CD1c-positive myeloid dendritic cell (primary cell): ENCODE results near the gene STON2.
A peak's percentile ranks its signal among the peaks of the same experiment; 100 is the strongest.
"Not testable (repeated sequence)": the region's sequence is repeated elsewhere in the genome, so short reads cannot be mapped to it uniquely, and the experiment has no call there.

Source experiments
- DNase-seq: peaks from one replicate; pipeline ENCODE4 v3.0.0-alpha.2; 2016; ENCODE audit errors: extremely low spot score

The STON2 gene, protein sequence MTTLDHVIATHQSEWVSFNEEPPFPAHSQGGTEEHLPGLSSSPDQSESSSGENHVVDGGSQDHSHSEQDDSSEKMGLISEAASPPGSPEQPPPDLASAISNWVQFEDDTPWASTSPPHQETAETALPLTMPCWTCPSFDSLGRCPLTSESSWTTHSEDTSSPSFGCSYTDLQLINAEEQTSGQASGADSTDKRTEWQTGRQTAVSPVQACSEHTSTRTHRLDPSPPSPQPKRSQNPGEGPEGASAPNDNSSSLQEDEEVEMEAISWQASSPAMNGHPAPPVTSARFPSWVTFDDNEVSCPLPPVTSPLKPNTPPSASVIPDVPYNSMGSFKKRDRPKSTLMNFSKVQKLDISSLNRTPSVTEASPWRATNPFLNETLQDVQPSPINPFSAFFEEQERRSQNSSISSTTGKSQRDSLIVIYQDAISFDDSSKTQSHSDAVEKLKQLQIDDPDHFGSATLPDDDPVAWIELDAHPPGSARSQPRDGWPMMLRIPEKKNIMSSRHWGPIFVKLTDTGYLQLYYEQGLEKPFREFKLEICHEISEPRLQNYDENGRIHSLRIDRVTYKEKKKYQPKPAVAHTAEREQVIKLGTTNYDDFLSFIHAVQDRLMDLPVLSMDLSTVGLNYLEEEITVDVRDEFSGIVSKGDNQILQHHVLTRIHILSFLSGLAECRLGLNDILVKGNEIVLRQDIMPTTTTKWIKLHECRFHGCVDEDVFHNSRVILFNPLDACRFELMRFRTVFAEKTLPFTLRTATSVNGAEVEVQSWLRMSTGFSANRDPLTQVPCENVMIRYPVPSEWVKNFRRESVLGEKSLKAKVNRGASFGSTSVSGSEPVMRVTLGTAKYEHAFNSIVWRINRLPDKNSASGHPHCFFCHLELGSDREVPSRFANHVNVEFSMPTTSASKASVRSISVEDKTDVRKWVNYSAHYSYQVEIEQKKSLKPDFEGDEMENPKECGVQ

DNA sequence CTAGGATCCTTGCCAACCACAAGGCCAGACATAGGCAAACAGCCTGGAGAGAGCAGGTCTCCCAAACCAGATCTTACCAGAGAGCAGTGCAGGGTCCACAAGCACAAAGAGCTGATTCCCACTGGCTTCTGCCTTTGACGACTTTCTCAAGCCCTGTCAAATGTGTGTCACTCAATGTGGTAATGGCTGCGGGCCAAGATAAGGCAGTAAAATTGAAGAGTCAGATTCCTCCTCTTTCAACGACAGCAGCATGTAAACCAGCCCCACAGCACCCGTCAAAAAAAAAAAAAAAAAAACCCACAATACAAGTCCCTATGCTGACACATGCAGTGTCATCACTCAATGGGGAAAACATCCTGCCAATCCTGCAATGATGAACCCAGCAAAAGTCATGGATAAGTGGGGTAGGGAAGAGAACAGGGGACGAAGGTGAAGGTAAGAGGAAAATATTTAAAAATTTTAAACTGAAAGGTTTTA, at the start of gene STON2:
Gene STON2 (minus strand): TSS at position 123 of the 477 bp plus-strand sequence. CDS start 1,942 bp downstream, outside the sequence.
- DNase-seq: peak; percentile 60

DNA sequence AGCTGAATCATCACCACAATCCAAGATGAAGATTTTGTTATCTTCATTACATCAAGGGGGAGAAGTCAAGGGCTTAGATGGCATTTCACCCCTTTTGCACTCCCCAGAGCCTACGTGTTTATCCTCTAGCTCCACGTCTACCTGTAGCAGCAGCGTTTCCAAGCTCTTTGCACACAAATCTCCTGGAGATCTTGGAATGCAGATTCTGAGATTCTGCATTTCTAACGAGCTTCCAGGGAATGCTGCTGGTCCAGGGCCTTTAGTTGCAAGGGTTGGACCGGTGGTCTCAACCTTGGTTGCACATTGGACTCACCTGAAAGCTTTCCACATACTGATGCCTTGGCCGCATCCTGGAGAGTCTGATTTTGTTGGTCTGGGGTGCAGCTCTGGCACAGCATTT, 49.5 kb upstream of the STON2 start:
- DNase-seq: no peak

DNA sequence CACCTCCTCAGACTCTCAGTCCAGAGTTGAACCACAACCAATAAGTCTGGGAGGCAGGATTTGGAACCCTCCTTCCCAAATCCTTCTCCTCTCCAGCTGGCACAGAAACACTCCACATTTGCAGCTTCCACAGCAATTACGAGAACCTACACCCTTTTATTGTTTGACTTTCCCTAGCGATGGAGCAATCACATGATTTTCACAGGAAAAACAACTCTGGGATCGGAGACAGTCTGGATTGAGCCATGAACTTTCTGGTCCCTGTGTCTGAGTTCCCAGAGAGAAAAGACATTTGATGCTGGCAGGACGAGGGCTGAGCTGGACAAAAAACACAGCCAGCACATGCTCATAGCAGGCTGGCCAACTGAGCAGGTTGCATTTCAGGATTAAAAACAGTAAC, 49.0 kb upstream of the STON2 start:
- DNase-seq: no peak

DNA sequence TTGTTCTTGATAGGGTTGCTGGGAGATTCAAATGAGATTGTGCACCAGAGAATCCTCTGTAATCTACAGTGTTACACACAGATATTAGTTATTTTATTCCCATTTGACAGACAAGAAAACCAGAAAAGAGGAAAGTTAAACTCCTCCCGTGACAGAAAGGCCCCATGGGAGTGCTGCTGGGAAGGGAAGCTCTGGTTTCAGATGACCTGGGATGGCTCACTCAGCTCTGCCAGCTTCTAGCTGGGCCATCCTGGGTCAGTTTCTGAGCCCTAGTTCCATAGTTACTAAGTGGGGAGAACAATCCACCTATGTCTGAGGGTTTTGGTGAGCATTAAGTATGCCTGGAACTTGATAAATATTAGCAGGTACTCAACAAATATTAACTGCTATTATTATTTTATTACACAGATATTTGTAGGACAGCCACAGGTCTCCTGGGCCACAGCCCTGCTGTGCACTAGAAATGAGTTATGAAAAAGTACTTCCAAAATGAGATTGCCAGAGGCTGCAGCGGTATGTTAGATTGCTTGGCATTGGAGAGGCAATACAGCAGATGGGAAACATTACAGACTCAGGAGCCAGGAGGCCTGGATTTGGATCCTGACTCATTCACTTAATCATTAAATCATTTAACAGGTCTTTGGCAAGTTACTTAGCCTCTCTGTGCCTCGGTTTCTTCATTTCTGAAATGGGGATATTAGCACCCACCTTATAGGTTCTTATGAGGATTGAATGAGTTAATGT, 47.1 kb upstream of the STON2 start:
- no peak for DNase-seq

DNA sequence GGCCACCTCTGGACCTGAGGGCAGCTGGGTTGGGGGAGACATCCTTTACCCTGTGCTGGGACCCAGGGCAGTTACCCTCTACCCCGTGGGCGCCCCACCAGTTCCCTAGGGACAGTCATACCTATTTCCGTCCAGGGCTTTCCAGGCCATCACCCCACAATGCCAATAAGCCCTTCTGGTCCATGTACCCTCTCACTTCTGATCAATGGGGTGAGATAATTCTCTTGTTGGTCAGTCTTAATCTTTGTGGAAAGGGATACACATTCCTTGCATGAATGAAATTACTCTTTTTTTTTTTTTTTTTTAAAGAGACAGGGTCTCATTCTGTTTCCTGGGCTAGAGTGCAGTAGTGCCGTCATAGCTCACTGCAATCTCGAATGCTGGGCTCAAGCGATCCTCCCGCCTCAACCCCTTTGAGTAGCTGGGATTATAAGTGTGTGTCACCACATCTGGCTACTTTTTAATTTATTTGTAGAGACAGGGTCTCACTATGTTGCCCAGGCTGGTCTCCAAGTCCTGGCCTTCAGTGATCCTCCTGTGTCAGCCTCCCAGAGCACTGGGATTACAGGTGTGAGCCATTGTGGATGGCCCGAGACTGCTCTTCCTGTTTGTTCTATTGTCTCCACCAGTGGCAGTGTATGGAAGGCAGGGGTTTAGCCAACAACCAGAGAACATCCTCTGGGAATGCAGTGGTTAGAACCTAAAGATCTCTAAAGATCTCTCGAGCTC, 46.3 kb upstream of the STON2 start:
- no peak for DNase-seq

DNA sequence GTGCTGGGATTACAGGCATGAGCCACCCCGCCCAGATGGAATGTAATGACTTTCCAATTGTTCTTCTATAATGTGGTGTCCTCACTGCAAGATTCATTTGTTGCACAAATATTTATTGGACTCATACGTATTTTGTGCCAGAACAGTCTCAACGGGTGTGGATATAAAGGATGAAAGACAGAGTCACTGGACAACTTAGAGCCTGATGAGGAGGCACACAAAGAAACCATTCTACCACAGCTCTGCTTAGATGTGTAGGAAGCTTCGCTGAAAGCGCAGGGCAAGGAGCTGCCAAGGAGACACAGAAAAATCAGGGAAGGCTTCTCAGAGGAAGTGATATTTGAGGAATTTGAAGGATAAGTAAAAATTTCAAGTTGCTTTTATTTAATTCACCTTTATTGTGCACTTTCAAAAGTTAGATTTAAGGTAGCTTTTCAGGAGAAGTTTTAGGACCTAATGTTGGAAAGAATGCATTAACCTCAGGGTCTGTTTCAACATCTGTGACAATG, 41.6 kb upstream of the STON2 start:
- no peak for DNase-seq

DNA sequence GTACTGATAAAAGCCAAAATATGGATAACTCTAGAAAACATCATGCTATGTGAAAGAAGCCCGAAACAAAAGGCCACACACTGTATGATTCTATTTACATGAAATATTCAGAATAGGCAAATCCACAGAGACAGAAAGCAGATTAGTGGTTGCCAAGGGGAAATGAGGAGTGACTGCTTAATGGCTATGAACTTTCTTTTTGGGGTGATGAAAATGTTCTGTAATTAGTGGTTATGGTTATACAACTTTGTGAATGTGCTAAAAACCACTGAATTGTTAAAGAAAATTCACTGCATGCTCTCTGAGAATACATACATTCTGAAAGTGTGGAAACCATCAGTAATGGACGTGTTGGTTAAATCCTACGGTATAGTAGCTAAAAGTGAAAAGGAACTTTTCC, 39.9 kb upstream of the STON2 start:
- no peak for DNase-seq

DNA sequence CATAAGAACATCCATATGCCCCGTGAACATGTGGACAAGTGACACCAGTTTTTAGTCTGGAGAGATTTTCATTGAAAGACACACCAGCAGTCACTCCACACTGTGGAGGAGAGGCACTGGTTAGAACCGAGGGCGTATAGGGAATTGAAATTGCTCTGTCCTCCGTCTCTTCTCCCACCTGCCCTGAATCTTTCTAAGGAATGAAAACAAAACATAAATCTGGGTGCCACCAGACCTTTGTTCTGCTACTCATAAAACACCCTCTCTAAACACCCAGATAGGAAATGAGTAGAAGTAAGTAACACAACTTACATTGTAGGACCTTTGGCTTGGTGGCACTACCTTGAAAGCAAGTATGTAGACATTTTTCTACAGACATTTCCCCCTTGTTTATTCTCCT, 37.1 kb upstream of the STON2 start:
- no peak for DNase-seq

DNA sequence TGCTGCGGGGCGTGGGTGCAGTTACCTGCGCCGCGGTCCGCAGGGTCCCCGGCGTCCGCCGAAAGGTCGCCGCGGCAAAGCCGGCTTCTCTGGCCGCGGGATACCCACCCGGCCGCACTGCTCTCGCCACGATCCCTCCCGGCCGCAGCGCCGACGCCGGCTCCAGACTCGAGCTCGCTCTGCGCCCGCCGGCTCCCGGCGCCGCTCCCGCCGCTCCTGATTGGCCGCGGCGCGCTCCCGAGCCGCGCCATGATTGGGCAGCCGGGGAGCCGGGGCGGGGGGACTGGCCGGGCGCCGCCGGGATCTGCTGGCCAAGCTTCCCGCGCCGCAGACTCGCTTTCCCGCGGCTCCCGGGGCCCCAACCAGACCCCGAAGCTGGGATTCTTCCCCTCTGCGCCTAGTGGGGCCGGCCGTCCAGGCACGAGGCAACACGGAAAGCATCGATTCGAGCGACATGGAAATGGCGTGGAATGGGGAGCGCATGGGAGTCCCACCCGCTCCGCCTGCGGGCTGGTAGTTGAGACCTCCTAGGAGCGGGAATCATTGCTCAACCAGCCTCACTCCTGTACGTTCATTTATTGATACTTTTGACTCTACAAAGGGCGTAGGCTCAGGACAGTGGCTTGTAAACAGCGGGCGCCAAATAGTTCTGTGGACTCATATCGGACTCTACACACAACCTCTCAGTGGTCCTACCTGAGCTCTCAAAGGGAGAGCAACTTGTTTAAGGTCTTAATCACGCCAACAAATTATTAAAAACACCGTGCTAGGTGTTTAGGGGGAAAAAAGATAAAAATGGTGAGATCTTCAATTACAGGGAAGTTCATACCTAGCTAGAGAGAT, 36.4 kb upstream of the STON2 start:
- peak; percentile 79 for DNase-seq

DNA sequence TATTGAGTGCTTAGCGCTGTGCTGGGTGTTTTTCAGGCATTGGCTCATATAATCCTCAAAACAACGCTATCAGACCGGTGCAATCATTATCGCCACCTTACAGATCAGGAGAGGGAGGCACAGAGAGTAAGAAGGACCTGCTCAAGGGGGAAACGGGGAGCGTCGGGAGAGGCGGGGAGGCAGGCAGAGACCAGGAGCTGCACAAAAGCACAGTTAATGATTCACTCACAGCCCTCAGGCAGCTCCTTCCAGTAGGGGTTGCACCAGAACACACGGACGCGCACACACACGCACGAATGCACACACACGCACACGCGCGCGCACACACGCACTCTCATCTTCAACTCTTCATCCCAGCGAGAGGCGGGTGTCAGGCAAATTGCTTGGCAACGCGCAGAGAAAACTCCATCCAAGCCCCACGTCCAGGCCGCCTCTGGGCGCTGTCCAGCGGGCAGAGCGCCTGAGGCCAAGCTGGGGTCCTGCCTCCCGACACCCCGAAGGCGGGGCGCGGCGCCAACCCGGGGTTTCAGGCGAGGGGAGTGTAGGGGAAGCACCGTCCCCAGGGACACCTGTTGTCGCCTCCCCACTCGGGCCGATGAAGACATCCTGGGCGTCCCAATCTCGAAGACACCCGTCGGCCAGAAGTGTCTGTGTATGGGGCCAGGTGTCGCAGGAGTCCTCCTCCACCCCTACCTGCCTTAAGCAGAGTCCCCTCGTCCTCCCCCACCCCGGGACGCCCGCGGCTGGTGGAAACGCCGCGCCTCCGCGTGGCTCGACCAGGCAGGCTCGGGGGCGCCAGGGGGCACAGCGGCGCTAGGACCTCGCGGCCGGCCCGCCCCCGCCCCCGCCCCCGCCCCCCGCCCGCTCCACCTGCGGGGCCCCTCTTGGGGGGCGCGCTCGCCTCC, 35.5 kb upstream of the STON2 start:
- peak; percentile 46 for DNase-seq

DNA sequence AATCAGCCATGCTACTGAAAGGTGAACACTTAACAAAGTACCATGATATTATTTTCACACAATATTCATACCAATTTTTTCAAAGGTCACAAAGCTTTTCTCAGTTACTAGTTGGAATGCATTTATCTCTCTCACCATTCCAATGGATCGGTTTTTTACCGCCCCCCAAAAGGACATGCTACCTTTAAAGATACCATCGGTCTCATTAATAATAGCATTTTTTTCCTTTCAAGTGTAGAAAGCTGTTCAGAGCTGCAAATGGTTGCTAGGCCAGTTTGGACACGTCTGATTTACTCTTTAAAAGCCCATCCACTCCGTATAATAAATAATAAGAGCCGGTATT, 34.9 kb upstream of the STON2 start:
- no peak for DNase-seq

DNA sequence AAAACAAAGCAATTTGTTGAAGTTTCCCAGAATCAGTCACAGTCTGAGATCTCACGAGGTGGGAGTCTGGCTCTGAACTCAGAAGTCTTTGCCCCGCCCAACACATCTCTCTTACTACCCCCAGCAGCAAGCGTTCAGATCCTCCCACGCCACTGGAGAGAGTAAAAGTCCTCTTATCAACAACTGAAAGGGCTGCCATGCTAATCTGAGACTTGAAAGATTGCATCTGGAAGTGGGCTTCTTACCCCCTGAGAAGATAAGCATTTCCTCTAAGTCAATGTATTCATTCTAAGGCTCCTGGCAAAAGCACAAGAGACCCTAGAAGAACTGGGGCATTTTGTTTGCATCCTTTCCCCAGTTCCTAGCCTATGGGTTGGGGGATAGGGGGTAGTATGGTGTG, 34.1 kb upstream of the STON2 start:
- no peak for DNase-seq

DNA sequence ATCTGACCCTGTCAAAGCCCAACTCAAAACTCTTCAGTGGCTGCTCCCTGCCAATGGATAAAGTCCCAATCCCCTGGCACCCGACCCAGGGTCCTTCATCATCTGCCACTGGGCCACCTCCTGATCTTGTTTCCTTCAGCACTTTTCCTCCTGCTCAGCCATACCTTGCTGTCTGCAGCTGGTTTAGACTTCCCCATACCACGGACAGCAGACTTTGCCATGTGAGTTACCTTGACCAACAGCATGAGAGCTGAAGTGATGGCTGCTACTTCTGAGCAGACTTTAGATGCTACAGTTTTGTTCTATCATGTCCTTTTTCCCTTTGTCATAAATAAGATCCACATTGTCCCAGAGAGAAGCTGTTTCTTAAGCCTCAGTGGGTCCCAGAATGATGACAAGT, 33.3 kb upstream of the STON2 start:
- no peak for DNase-seq

DNA sequence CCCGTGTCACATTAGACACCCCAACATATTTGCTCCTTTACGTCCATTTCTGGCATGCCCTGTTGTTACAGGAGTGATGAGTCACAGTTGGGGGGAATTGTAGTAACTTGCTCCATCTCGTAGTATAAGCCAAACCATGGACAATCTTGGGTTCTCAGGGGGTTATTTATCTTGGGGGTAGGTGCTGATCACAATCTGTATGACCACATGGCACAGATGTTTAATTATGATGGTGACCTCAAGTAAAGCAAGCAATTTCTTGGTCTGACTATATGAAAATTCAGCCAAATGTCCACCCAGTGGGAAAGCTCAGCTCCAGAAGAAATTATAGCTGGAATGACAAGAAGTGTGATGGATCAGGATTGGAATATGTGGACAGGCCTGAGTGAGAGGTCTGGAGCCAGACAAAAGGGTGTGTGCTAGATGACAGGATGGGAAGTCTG, 32.1 kb upstream of the STON2 start:
- DNase-seq: no peak

DNA sequence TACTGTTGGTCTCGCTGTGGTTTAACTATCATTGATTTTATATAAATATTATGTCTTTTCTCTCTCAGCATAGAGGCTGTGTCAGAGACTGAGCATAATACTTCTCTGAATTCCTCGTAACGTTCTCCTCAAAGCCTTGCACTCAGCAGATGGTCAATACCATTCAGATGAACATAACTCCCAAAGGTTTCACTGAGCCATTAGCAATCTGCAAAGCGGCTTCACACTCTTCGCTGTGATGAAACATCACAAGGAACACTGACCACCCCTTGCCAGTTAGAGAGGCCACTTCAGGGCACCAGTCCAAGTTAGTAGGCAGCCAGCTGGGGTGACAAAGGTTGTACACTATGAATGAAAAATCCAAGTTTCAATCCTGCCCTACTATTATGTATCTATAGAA, 30.1 kb upstream of the STON2 start:
- no peak for DNase-seq

DNA sequence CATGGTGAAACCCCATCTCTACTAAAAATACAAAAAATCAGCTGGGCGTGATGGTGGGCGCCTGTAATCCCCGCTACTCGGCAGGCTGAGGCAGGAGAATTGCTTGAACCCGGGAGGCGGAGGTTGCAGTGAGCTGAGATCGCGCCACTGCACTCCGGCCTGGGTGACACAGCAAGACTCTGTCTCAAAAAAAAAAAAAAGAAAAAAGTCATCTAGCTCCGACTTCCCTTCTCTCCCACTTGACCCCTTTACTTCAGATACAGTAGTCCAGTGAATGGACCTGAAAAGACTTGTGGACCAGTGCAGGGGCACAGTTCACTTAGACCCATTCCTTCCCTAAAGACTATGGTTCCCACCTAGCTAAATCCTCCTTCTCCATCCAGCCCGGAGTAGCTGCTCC, 29.6 kb upstream of the STON2 start:
- not testable (repeated sequence) for DNase-seq

DNA sequence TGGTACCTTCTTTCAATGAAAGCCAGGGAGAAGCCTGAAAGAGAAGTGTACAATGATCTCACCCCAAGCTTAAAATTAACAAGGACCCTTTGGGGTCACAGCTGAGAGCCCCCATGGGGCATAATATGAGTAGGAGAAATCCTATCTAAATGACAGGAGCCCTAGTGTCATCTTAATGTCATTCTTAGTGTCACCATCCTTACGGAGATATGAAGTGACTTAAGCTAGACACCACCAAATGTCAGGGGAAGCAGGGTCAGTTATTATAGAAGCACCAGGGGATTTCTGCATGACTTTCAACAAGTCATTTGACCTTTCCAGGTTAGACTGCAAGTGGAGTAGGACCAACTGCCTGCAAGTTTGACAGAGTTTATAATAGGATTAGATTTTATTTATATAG, 28.9 kb upstream of the STON2 start:
- DNase-seq: no peak

DNA sequence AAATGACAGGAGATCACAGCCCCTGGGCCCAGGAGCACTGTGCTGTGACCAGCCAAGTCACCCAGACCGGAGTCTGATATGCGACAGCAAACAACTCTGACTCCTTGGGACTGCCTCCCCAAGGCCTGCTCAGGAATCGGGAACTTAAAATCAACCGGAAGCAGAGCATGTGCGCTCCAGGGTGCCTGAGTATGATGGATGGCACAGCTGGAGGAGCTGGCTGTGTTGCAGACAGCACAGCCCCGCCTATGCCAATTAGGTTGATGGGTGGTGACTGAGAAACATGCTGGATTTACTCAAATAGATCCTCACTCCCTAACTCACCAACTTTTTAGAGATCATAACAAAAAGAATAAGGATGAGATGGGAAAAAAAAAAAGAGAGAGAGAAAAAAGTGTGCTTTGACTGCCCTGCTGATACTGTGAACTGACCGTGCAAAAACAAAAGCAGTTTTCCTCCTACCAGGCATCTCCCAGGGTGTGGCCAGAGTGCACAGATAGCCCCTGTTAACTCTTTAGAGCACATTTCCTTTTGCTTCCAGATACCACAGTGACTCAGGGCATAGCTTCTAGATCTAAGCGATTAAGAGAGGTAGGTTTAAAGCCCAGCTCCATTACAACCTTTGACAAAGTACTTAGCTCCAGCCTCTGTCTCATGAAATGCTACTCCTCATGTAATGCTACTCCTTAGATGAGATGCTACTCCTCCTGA, 27.4 kb upstream of the STON2 start:
- DNase-seq: peak; percentile 47
